ENCODE measurements around the gene USP3.

- TF ChIP-seq CTCF (IDR thresholded peaks at IDR 0.05) (no peak), POLR2A (IDR thresholded peaks at IDR 0.05) (no peak)
Observed at GRCh38 chr15:63597821-63598220, 93.4 kb downstream of the USP3 start.
